Measurements from ENCODE around the gene MED26. TPM values are rescaled to one million over a fixed set of nuclear protein-coding genes. Genes with fewer than 3 reads are reported as not detected.
A peak's percentile ranks its signal among the peaks of the same experiment; 100 is the strongest.

The MED26 gene
- total and polyA plus RNA-seq, 9 of the 15 experiments (the other 6 are each of a cell fraction or from before 2014, with no cell fraction given): 0.71 to 15.1 (median 6.2) TPM

- TF ChIP-seq HNRNPH1 (optimal IDR thresholded peaks at IDR 0.05; ENCODE audit: low read depth, low read length) (no peak), ZNF3 (CRISPR knock-in tag; IDR thresholded peaks at IDR 0.05) (no peak), CSDE1 (IDR thresholded peaks at IDR 0.05) (no peak), SPI1 (IDR thresholded peaks at IDR 0.05; ENCODE audit: borderline replicate concordance, low read depth, low read length) (peak; percentile 62; the same call in 1 of the 2 replicates), FOXM1 (IDR thresholded peaks at IDR 0.05; ENCODE audit: low read depth) (no peak), FOXM1 (CRISPR knock-in tag; IDR thresholded peaks at IDR 0.05; ENCODE audit: low read depth) (0 out of 2 replicates have a peak, but pooled peaks have one; percentile 23), ZNF12 (CRISPR knock-in tag; IDR thresholded peaks at IDR 0.05) (no peak), TGIF2 (CRISPR knock-in tag; IDR thresholded peaks at IDR 0.05) (no peak), ZNF121 (CRISPR knock-in tag; conservative IDR thresholded peaks at IDR 0.05) (no peak), PCBP1 (IDR thresholded peaks at IDR 0.05; ENCODE audit: low read depth, low read length, poor library complexity, severe bottlenecking) (no peak), ZNF444 (CRISPR knock-in tag; IDR thresholded peaks at IDR 0.05) (no peak), U2AF2 (optimal IDR thresholded peaks at IDR 0.05; ENCODE audit: low read depth, low read length) (no peak), CHD1 (IDR thresholded peaks at IDR 0.05; ENCODE audit: low read length) (peak; percentile 83), IFI16 (CRISPR knock-in tag; IDR thresholded peaks at IDR 0.05) (no peak), ETS1 (conservative IDR thresholded peaks at IDR 0.05; ENCODE audit: control insufficient read depth, low read depth, low read length) (0 out of 2 replicates have a peak, but pooled peaks have one; percentile 6), HES1 (IDR thresholded peaks at IDR 0.05; ENCODE audit: low read depth) (no peak), MCM5 (IDR thresholded peaks at IDR 0.05; ENCODE audit: low read depth) (no peak)
- POLR2A ChIA-PET: interaction anchor here (0.7 to 1.2 kb wide), 3 partner anchors 14 to 87 kb away, joined by 3 to 4 read pairs (median 3); partner anchors contain the start of gene MED26
- intact Hi-C loops (cut with micrococcal nuclease): loop anchor here (10.0 kb wide), 1 partner anchor 83 kb away; the partner anchor contains the start of gene MED26
- peaks cover 25% of the 10 kb centered on the region for H4K20me1 ChIP-seq (replicated peaks; ENCODE audit: control insufficient read depth, insufficient read depth, low read length)
- peak overlapping the region; percentile 91 for H3K4me3 ChIP-seq
- peak in 3 of 4 experiments; percentile 14 to 17 (median 14) for DNase-seq (ENCODE audit: extremely low read depth in 1 of 4, low spot score in 3 of 4)
- peaks cover 48% of the 10 kb centered on the region for H3K36me3 ChIP-seq (ENCODE audit: control insufficient read depth, insufficient read depth, low read length)
- H3K4me2 ChIP-seq (ENCODE audit: insufficient read depth, low read length): peak overlapping the region; percentile 86
- 0% methylated on average over 27 of the region's 29 CpGs for WGBS (ENCODE audit: insufficient coverage, low coverage, missing lambda C conversion rate)
- no peak for FAIRE-seq
- peaks cover 77% of the 10 kb centered on the region for H3K79me2 ChIP-seq (ENCODE audit: control insufficient read depth, insufficient read depth, low read length)
- 0 out of 2 replicates have a peak overlapping the region, but pooled peaks have one; percentile 63 for H2AFZ ChIP-seq (ENCODE audit: low read depth, low read length)
- no peaks in the 10 kb centered on the region; a peak in 1 of 5 replicates for H3K27me3 ChIP-seq (ENCODE audit: control insufficient read depth in 2 of 2, insufficient read depth in 2 of 2, low read length in 2 of 2)
- H3K4me1 ChIP-seq (replicated peaks in 1 of 2; ENCODE audit: control insufficient read depth in 2 of 2, insufficient read depth in 2 of 2, low read length in 2 of 2): peaks cover 5 to 10% of the 10 kb centered on the region in 2 experiments; a peak in 4 of 5 replicates
- peaks cover 6% of the 10 kb centered on the region for H3K9me1 ChIP-seq (ENCODE audit: control insufficient read depth, insufficient read depth, low read length)
- BruUV-seq (replicated peaks): no TSS peak
- H3K9ac ChIP-seq (ENCODE audit: insufficient read depth in 1 of 2, low read depth in 2 of 2, low read length in 2 of 2): peak overlapping the region; percentile 90 to 97
- H3K9me3 ChIP-seq (replicated peaks; ENCODE audit: control insufficient read depth, insufficient read depth, low read depth, low read length): no peaks in the 10 kb centered on the region; the same call in 1 of the 2 replicates
- no peak for ATAC-seq
- H3K27ac ChIP-seq (ENCODE audit: extremely low read depth, low read depth, low read length): peak overlapping the region; percentile 79
- CTCF ChIA-PET (ENCODE audit: low intra/inter-chr PET ratio): no interaction called here
- in situ Hi-C loops (cut with MboI): no loop called here
Measured at GRCh38 chr19:16541526-16542044, 86.4 kb downstream of the MED26 start.

Data from K562 (cell line).